ENCODE results near the gene STX4. TPM values are rescaled to one million over a fixed set of nuclear protein-coding genes. Genes with fewer than 3 reads are reported as not detected.

The STX4 gene
- total RNA-seq, 4 donors from 2014 or later, result 60.2 to 159 (median 101) TPM

DNA sequence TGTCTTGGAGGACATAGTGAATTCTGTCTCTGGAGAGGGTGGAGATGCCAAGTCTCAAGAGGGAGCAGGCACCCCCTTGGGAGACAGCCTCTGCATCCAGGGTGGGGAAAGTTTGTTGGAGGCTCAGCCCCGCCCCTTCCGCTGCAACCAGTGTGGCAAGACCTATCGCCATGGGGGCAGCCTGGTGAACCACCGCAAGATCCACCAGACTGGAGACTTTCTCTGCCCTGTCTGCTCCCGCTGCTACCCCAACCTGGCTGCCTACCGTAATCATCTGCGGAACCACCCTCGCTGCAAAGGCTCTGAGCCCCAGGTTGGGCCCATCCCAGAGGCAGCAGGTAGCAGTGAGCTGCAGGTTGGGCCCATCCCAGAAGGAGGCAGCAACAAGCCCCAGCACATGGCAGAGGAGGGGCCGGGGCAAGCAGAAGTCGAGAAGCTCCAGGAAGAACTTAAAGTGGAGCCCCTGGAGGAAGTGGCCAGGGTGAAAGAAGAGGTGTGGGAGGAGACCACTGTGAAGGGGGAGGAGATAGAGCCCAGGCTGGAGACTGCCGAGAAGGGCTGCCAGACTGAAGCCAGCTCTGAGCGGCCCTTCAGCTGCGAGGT is 46.1 kb downstream of the STX4 start:
- TF ChIP-seq, protein P1, sequence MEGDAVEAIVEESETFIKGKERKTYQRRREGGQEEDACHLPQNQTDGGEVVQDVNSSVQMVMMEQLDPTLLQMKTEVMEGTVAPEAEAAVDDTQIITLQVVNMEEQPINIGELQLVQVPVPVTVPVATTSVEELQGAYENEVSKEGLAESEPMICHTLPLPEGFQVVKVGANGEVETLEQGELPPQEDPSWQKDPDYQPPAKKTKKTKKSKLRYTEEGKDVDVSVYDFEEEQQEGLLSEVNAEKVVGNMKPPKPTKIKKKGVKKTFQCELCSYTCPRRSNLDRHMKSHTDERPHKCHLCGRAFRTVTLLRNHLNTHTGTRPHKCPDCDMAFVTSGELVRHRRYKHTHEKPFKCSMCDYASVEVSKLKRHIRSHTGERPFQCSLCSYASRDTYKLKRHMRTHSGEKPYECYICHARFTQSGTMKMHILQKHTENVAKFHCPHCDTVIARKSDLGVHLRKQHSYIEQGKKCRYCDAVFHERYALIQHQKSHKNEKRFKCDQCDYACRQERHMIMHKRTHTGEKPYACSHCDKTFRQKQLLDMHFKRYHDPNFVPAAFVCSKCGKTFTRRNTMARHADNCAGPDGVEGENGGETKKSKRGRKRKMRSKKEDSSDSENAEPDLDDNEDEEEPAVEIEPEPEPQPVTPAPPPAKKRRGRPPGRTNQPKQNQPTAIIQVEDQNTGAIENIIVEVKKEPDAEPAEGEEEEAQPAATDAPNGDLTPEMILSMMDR (IDR thresholded peaks at IDR 0.05), result no peak
- no peak for TF ChIP-seq POLR2A (IDR thresholded peaks at IDR 0.05)
- H3K4me3 ChIP-seq, result no peak overlapping the region
- H3K27me3 ChIP-seq, result no peaks in the 10 kb centered on the region
- no peak overlapping the region for H3K27ac ChIP-seq
- no peak for DNase-seq
- H3K9me3 ChIP-seq, result no peaks in the 10 kb centered on the region
- H3K36me3 ChIP-seq, result peaks cover 0 to 68% (median 0%) of the 10 kb centered on the region in 3 donors
- H3K4me1 ChIP-seq, result peaks cover 0 to 31% (median 2%) of the 10 kb centered on the region in 4 donors

DNA sequence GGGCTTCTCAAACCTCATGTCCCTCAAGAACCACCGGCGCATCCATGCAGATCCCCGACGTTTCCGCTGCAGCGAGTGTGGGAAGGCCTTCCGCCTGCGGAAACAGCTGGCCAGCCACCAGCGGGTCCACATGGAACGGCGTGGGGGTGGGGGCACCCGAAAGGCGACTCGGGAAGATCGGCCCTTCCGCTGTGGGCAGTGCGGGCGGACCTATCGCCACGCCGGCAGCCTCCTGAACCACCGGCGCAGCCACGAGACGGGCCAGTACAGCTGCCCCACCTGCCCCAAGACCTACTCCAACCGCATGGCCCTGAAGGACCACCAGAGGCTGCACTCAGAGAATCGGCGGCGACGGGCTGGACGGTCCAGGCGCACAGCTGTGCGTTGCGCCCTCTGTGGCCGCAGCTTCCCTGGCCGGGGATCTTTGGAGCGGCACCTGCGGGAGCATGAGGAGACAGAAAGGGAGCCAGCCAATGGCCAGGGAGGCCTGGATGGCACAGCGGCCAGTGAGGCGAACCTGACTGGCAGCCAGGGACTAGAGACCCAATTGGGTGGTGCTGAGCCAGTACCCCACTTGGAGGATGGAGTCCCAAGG is 46.8 kb downstream of the STX4 start:
- no peaks in the 10 kb centered on the region for H3K9me3 ChIP-seq
- TF ChIP-seq POLR2A (IDR thresholded peaks at IDR 0.05), result no peak
- TF ChIP-seq, protein P1 (IDR thresholded peaks at IDR 0.05), result no peak
- no peak overlapping the region for H3K27ac ChIP-seq
- peaks cover 0 to 72% (median 0%) of the 10 kb centered on the region in 3 donors for H3K36me3 ChIP-seq
- H3K27me3 ChIP-seq, result no peaks in the 10 kb centered on the region
- H3K4me3 ChIP-seq, result no peak overlapping the region
- peaks cover 0 to 24% (median 2%) of the 10 kb centered on the region in 4 donors for H3K4me1 ChIP-seq
- peak in 1 of 3 donors; percentile 45 for DNase-seq

DNA sequence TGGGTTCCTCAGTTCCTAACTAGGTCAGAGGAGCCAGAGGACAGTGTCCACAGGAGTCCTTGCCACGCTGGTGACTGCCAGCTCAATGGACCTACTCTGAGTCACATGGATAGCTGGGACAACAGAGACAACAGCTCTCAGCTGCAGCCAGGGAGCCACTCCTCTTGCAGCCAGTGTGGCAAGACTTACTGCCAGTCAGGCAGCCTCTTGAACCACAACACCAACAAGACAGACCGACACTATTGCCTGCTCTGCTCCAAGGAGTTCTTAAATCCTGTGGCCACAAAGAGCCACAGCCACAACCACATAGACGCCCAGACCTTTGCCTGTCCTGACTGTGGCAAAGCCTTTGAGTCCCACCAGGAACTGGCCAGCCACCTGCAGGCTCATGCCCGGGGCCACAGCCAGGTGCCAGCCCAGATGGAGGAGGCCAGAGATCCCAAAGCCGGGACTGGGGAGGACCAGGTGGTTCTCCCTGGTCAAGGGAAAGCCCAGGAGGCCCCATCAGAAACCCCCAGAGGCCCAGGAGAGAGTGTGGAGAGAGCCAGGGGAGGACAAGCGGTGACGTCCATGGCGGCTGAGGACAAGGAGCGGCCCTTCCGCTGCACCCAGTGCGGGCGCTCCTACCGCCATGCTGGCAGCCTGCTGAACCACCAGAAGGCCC is 47.5 kb downstream of the STX4 start:
- Histone ChIP-seq H3K36me3 (peaks cover 0 to 74% (median 0%) of the 10 kb centered on the region in 3 donors), H3K4me3 (no peak overlapping the region), H3K4me1 (peaks cover 0 to 19% (median 0%) of the 10 kb centered on the region in 4 donors), H3K27ac (no peak overlapping the region), H3K27me3 (no peaks in the 10 kb centered on the region), H3K9me3 (no peaks in the 10 kb centered on the region)
- DNase-seq, result peak in 1 of 3 donors; percentile 44
- TF ChIP-seq, protein P1 (IDR thresholded peaks at IDR 0.05), result no peak

DNA sequence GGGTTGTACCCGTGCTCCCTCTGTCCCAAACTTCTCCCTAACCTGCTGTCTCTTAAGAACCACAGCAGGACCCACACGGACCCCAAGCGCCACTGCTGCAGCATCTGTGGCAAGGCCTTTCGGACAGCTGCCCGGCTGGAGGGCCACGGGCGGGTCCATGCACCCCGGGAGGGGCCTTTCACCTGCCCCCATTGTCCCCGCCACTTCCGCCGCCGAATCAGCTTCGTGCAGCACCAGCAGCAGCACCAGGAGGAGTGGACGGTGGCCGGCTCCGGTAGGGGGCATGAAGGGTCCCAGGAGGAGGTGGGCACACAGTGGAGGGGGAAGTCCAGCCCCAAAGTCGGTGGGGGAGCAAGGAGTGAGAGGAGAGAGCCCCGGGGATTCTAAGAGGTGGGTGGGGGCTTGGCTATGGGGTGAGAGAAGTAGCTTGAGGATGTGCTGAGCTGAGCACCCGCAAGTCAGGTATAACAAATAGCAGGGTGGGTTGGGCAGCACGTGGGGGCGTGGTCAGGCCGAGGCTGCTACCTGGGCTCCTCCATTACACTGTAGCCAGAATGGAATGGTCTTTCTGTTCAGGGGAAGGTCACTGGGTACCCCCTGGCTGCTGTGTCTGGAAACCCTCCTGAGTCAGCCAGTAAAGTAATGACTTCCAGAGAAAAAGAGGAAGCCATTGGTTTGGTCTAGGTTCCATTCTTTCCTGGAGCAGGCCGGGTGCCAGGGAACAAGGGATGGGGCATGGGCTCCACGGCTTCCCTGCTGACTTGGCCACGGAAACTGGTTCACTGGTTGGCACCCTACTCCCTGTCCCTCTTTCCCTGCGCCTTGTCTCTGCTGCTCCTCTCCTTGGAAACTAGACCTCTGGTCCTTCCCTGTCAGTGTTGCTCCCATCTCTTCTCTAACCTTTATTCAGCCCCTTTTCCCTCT is 48.3 kb downstream of the STX4 start:
- H3K36me3 ChIP-seq, result peaks cover 0 to 71% (median 0%) of the 10 kb centered on the region in 3 donors
- H3K9me3 ChIP-seq, result no peaks in the 10 kb centered on the region
- H3K27me3 ChIP-seq, result no peaks in the 10 kb centered on the region
- H3K4me3 ChIP-seq, result no peak overlapping the region
- TF ChIP-seq, protein P1 (IDR thresholded peaks at IDR 0.05), result no peak
- TF ChIP-seq POLR2A (IDR thresholded peaks at IDR 0.05), result no peak
- peaks cover 0 to 19% (median 0%) of the 10 kb centered on the region in 4 donors for H3K4me1 ChIP-seq
- DNase-seq, result no peak
- peak overlapping the region in 2 of 4 donors; percentile 28 to 37 for H3K27ac ChIP-seq

DNA sequence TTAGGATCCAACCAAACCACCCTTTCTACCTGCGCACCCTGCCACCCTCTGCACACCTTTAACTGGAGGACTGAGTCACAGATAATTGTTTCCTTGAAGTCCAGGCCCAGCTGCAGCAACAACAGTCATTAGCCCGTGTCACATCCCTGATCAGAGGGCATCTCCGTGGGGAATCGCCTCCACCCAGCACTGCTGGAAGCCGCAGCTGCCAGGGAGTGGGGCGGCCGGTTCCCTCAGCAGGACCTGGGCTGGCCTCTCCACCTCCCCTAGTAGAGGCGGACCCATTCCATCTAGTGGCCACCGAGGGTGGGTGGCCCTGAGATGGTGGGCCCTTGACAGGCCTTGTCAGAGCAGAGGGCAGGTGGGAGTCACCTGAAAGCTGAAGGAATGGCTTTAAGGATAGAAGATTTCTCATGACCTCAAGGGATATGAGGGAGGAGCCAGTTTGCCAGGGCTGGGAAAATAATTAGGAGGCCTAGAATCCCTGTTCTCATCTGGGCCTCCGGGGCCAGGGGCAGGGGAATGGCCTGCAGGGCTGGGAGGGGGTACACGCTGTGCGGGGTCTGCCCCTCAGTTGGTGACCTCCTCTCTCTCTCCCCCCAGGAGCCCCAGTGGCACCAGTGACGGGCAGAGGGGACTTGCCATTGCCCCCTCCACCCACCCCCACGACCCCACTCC is 49.1 kb downstream of the STX4 start:
- no peaks in the 10 kb centered on the region for H3K9me3 ChIP-seq
- H3K27me3 ChIP-seq, result no peaks in the 10 kb centered on the region
- peak overlapping the region in 2 of 4 donors; percentile 28 to 37 for H3K27ac ChIP-seq
- TF ChIP-seq, protein P1 (IDR thresholded peaks at IDR 0.05), result no peak
- TF ChIP-seq POLR2A (IDR thresholded peaks at IDR 0.05), result no peak
- DNase-seq, result peak in 2 of 3 donors; percentile 62 to 68
- H3K4me1 ChIP-seq, result peaks cover 0 to 19% (median 0%) of the 10 kb centered on the region in 4 donors
- no peak overlapping the region for H3K4me3 ChIP-seq
- H3K36me3 ChIP-seq, result peaks cover 0 to 69% (median 0%) of the 10 kb centered on the region in 3 donors

Measured in Peyer's patch (tissue), 4 donors.